ENCODE measurements around the gene LRRC14B.

LRRC14B gene

GRCh38 chr5:190366-191035 is 794 bp upstream of the LRRC14B start:
- H3K4me3 ChIP-seq (ENCODE audit: low read depth, low read length): no peak overlapping the region
- no peak overlapping the region for H3K9ac ChIP-seq
- H3K79me2 ChIP-seq: no peaks in the 10 kb centered on the region
- H3K9me3 ChIP-seq (ENCODE audit: control insufficient read depth, low read length): no peaks in the 10 kb centered on the region
- H3K36me3 ChIP-seq (ENCODE audit: control insufficient read depth, insufficient read depth, low read length): no peaks in the 10 kb centered on the region
- H3K4me2 ChIP-seq (ENCODE audit: low read length): no peak overlapping the region
- TF ChIP-seq, protein P1, sequence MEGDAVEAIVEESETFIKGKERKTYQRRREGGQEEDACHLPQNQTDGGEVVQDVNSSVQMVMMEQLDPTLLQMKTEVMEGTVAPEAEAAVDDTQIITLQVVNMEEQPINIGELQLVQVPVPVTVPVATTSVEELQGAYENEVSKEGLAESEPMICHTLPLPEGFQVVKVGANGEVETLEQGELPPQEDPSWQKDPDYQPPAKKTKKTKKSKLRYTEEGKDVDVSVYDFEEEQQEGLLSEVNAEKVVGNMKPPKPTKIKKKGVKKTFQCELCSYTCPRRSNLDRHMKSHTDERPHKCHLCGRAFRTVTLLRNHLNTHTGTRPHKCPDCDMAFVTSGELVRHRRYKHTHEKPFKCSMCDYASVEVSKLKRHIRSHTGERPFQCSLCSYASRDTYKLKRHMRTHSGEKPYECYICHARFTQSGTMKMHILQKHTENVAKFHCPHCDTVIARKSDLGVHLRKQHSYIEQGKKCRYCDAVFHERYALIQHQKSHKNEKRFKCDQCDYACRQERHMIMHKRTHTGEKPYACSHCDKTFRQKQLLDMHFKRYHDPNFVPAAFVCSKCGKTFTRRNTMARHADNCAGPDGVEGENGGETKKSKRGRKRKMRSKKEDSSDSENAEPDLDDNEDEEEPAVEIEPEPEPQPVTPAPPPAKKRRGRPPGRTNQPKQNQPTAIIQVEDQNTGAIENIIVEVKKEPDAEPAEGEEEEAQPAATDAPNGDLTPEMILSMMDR (IDR thresholded peaks at IDR 0.05): no peak
- no peak overlapping the region for H3K27ac ChIP-seq
- H2AFZ ChIP-seq: peak overlapping the region; percentile 83
- peaks cover 16% of the 10 kb centered on the region for H3K4me1 ChIP-seq
- H3K27me3 ChIP-seq (ENCODE audit: control insufficient read depth, insufficient read depth, low read length): no peaks in the 10 kb centered on the region

GRCh38 chr5:191949-192690 is 825 bp downstream of the LRRC14B start:
- Histone ChIP-seq H3K9me3 (ENCODE audit: control insufficient read depth, low read length) (no peaks in the 10 kb centered on the region), H3K9ac (no peak overlapping the region), H3K27ac (no peak overlapping the region), H2AFZ (peak overlapping the region; percentile 83), H3K36me3 (ENCODE audit: control insufficient read depth, insufficient read depth, low read length) (no peaks in the 10 kb centered on the region), H3K27me3 (ENCODE audit: control insufficient read depth, insufficient read depth, low read length) (no peaks in the 10 kb centered on the region), H3K4me1 (peaks cover 16% of the 10 kb centered on the region), H3K79me2 (no peaks in the 10 kb centered on the region), H3K4me3 (ENCODE audit: low read depth, low read length) (no peak overlapping the region), H3K4me2 (ENCODE audit: low read length) (no peak overlapping the region)
- TF ChIP-seq, protein P1 (IDR thresholded peaks at IDR 0.05): no peak

DNA sequence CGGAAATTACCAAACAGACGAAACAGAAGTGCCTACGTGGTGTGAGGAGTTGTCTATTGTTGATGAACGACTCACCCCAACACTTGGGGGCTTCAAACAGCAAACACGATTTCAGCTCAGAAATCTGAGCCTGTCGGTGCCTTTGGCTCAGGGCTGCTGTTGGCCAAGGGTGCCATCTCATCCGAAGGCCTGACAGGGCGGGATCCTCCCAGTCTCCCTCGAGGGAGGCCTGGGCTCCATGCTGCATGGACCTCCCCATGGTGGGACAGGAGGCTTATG is 1.3 kb downstream of the LRRC14B start:
- Histone ChIP-seq H3K9me3 (ENCODE audit: control insufficient read depth, low read length) (no peaks in the 10 kb centered on the region), H3K4me2 (ENCODE audit: low read length) (no peak overlapping the region), H3K79me2 (no peaks in the 10 kb centered on the region), H3K4me1 (peaks cover 16% of the 10 kb centered on the region), H3K27ac (no peak overlapping the region), H3K27me3 (ENCODE audit: control insufficient read depth, insufficient read depth, low read length) (no peaks in the 10 kb centered on the region), H3K4me3 (ENCODE audit: low read depth, low read length) (no peak overlapping the region), H3K9ac (no peak overlapping the region), H3K36me3 (ENCODE audit: control insufficient read depth, insufficient read depth, low read length) (no peaks in the 10 kb centered on the region), H2AFZ (no peak overlapping the region)
- TF ChIP-seq, protein P1 (IDR thresholded peaks at IDR 0.05): no peak

DNA sequence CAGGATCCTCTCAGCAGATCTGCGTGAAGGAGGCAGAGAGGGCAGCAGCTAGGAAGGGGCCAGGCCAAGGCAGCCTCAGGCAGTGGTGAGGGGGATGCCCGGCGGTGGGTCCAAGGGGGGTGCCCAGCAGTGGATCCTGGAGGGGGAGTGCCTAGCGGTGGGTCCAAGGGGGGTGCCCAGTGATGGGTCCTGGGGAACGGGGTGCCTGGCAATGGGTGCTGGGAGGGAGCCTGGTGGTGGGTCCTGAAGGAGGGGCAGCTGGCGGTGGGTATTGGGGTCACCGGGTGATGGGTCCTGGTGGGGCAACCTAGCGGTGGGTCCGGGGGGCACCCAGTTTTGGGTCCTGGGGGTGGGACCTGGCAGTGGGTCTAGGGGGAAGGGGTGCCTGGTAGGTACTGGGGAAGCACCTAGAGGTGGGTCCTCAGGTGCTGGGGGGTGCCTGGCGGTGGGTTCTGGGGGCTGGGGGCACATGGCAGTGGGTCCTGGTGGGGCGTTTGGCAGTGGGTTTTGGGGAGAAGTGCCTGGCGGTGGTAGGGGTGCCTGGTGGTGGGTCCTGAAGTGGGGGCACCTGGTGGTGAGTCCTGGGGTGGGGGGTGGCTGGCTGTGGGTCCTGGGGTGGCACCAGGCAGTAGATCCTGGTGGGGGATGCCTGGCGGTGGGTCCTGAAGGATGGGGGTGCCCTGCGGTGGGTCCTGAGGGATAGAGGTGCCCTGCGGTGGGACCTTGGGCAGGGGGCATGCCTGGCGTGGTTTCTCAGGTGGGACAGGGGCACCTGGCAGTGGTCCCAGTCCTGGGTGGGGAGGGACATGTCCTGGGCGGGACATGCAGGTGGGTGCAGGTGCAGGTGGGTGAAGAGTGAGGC is 1.9 kb downstream of the LRRC14B start:
- Histone ChIP-seq H3K9me3 (ENCODE audit: control insufficient read depth, low read length) (no peaks in the 10 kb centered on the region), H2AFZ (no peak overlapping the region), H3K9ac (no peak overlapping the region), H3K4me1 (peaks cover 14% of the 10 kb centered on the region), H3K79me2 (no peaks in the 10 kb centered on the region), H3K36me3 (ENCODE audit: control insufficient read depth, insufficient read depth, low read length) (no peaks in the 10 kb centered on the region), H3K27me3 (ENCODE audit: control insufficient read depth, insufficient read depth, low read length) (no peaks in the 10 kb centered on the region), H3K27ac (no peak overlapping the region), H3K4me3 (ENCODE audit: low read depth, low read length) (no peak overlapping the region), H3K4me2 (ENCODE audit: low read length) (no peak overlapping the region)
- TF ChIP-seq, protein P1 (IDR thresholded peaks at IDR 0.05): no peak

All from parathyroid adenoma (tissue), 2 donors.